Loucy (cell line): ENCODE data around the gene COG1.

Experiments
- H2AFZ ChIP-seq: fragments of 200-600 bp; sonication (generic); 2 replicates; pipeline ENCODE4 v1.6.0; 2016; ENCODE audit warnings: antibody characterized with exemption, mild to moderate bottlenecking, low read length, moderate library complexity
- H3F3A ChIP-seq: fragments of 200-600 bp; 2 replicates; pipeline ENCODE4 v1.6.0; 2016; ENCODE audit warnings: antibody characterized with exemption, low read depth, mild to moderate bottlenecking
- H3K27me3 ChIP-seq: fragments of 200-600 bp; sonication (generic); 2 replicates; pipeline ENCODE4 v1.6.1; 2014; ENCODE audit warnings: low read length, mild to moderate bottlenecking; ENCODE audit not compliant: insufficient read depth, poor library complexity, severe bottlenecking
- H3K36me3 ChIP-seq: fragments of 200-600 bp; sonication (generic); 2 replicates; pipeline ENCODE4 v1.6.1; 2016; ENCODE audit warnings: low read length; ENCODE audit not compliant: insufficient read depth
- H3K4me1 ChIP-seq: fragments of 200-600 bp; sonication (generic); 2 replicates; pipeline ENCODE4 v1.5.1; 2014; ENCODE audit warnings: low read length, mild to moderate bottlenecking; ENCODE audit not compliant: insufficient read depth, poor library complexity, severe bottlenecking
- H3K4me2 ChIP-seq: fragments of 200-600 bp; sonication (generic); 2 replicates; pipeline ENCODE4 v1.6.0; 2014; ENCODE audit warnings: antibody characterized with exemption, low read length, low read depth, mild to moderate bottlenecking; ENCODE audit not compliant: poor library complexity, severe bottlenecking
- H3K4me3 ChIP-seq: fragments of 200-600 bp; sonication (generic); 2 replicates; pipeline ENCODE4 v1.5.1; 2014; ENCODE audit warnings: low read length, mild to moderate bottlenecking, mixed read lengths; ENCODE audit not compliant: poor library complexity, severe bottlenecking
- H3K79me2 ChIP-seq: fragments of 200-600 bp; sonication (generic); 2 replicates; pipeline ENCODE4 v1.6.1; 2014; ENCODE audit warnings: low read length; ENCODE audit not compliant: insufficient read depth
- H3K9ac ChIP-seq: fragments of 200-600 bp; sonication (generic); 2 replicates; pipeline ENCODE4 v1.6.0; 2014; ENCODE audit warnings: mild to moderate bottlenecking, low read depth, low read length, moderate library complexity; ENCODE audit not compliant: poor library complexity, severe bottlenecking
- H3K9me2 ChIP-seq: fragments of 200-600 bp; sonication (generic); replicated peaks from 2 replicates; pipeline ENCODE4 v1.6.1; 2016; ENCODE audit warnings: low read depth, low read length, mixed read lengths
- H3K9me3 ChIP-seq: fragments of 200-600 bp; sonication (generic); 2 replicates; pipeline ENCODE4 v1.6.1; 2014; ENCODE audit warnings: mild to moderate bottlenecking, antibody characterized with exemption, low read length, low read depth; ENCODE audit not compliant: insufficient read depth
- H4K20me1 ChIP-seq: fragments of 200-600 bp; sonication (generic); 2 replicates; pipeline ENCODE4 v1.6.0; 2014; ENCODE audit warnings: antibody characterized with exemption, low read length, mild to moderate bottlenecking; ENCODE audit not compliant: insufficient read depth, poor library complexity, severe bottlenecking
- EZH2phosphoT487 ChIP-seq: fragments of 200-600 bp; IDR thresholded peaks from 2 replicates; pipeline ENCODE4 v1.6.1; 2018; ENCODE audit warnings: antibody characterized with exemption, mild to moderate bottlenecking, moderate library complexity, borderline replicate concordance
- TF ChIP-seq, protein P1 (sequence below): fragments of 200-600 bp; sonication (generic); conservative IDR thresholded peaks from 2 replicates; pipeline ENCODE4 v1.5.1; 2014; ENCODE audit warnings: mild to moderate bottlenecking, antibody characterized with exemption, low read length

Gene COG1

DNA sequence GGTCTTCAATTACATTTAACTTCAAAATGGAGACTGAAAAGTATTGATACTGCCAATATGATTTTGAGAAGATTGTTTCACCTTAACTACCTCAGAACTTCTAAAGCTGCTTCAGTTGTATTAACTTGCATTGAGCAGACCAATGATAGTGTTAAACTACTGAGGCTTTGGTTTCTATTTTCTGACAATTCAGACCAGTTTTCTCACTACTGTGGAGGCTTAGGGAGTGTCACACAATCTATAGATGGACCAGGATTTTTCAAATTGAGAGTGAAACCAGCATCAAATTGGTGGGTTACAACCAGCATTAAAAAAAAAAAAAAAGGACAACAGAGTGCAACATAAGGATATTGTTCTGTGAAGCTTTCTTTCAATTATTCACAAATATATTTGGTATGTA, 21.2 kb downstream of the COG1 start:
- Histone ChIP-seq H3K9me3 (no peaks in the 10 kb centered on the region), H3K79me2 (peaks cover 45% of the 10 kb centered on the region; the same call in 1 of the 2 replicates), H3K9me2 (no peaks in the 10 kb centered on the region), H2AFZ (no peak overlapping the region), H4K20me1 (peaks cover 22% of the 10 kb centered on the region), H3K4me2 (no peak overlapping the region), H3K4me3 (no peak overlapping the region), H3K27me3 (no peaks in the 10 kb centered on the region), H3F3A (no peaks in the 10 kb centered on the region), H3K9ac (no peak overlapping the region), H3K36me3 (peaks cover 52% of the 10 kb centered on the region; the same call in 1 of the 2 replicates), H3K4me1 (peaks cover 7% of the 10 kb centered on the region)
- TF ChIP-seq, protein P1, sequence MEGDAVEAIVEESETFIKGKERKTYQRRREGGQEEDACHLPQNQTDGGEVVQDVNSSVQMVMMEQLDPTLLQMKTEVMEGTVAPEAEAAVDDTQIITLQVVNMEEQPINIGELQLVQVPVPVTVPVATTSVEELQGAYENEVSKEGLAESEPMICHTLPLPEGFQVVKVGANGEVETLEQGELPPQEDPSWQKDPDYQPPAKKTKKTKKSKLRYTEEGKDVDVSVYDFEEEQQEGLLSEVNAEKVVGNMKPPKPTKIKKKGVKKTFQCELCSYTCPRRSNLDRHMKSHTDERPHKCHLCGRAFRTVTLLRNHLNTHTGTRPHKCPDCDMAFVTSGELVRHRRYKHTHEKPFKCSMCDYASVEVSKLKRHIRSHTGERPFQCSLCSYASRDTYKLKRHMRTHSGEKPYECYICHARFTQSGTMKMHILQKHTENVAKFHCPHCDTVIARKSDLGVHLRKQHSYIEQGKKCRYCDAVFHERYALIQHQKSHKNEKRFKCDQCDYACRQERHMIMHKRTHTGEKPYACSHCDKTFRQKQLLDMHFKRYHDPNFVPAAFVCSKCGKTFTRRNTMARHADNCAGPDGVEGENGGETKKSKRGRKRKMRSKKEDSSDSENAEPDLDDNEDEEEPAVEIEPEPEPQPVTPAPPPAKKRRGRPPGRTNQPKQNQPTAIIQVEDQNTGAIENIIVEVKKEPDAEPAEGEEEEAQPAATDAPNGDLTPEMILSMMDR, result no peak

DNA sequence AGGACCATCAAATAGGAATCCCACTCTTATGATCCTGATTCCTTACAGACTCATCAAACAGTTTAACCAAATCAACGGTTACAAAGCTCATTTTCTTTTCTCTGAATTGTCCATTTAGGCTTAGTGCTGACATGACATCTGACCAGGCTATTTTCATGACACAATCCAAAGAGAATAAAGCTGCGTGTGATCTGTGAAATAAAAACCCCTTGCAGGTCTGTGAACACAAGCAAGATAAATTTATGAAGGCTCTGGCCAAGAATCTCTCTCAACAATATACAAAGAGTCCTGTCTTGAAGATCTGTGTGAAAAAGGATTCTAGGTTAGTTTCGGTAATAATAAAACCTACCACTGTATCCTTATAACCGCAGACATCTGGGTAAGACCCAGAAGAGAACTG, 22.0 kb downstream of the COG1 start:
- H3K9me2 ChIP-seq, result no peaks in the 10 kb centered on the region

DNA sequence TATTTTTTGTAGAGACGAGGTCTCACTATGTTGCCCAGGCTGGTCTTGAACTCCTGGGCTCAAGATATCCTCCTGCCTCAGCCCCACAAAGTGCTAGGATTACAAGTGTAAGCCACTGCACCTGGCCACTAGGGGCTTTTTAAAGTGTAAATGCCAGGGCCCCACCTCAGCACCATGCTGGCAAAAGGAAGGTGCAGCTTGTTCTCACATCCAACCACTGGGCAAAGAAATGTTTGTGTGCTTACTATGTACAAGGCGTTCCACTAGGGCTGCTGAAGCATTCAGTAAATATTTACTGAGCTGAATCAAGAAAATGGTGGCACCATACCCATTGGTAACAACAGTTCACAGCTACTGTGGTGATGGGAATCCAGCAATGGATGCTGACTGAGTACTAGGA, 22.6 kb downstream of the COG1 start:
- peaks cover 44% of the 10 kb centered on the region; the same call in 1 of the 2 replicates for H3K79me2 ChIP-seq
- no peaks in the 10 kb centered on the region for H3K9me2 ChIP-seq
- peaks cover 4% of the 10 kb centered on the region for H3K4me1 ChIP-seq
- H3K4me2 ChIP-seq, result no peak overlapping the region
- no peaks in the 10 kb centered on the region for H3F3A ChIP-seq
- no peaks in the 10 kb centered on the region for H3K9me3 ChIP-seq
- H3K9ac ChIP-seq, result no peak overlapping the region
- H4K20me1 ChIP-seq, result peaks cover 18% of the 10 kb centered on the region
- H3K4me3 ChIP-seq, result no peak overlapping the region
- H3K27me3 ChIP-seq, result no peaks in the 10 kb centered on the region
- no peak overlapping the region for H2AFZ ChIP-seq
- peaks cover 39% of the 10 kb centered on the region; the same call in 1 of the 2 replicates for H3K36me3 ChIP-seq
- TF ChIP-seq, protein P1, result peak; percentile 45
- no peak for TF ChIP-seq EZH2phosphoT487

More for the DNA sequence above, 22.0 kb downstream of the COG1 start:
- H3F3A ChIP-seq, result no peaks in the 10 kb centered on the region
- no peak overlapping the region for H3K4me2 ChIP-seq
- peaks cover 20% of the 10 kb centered on the region for H4K20me1 ChIP-seq
- no peak overlapping the region for H3K4me3 ChIP-seq
- H3K79me2 ChIP-seq, result peaks cover 43% of the 10 kb centered on the region; the same call in 1 of the 2 replicates
- H3K4me1 ChIP-seq, result peaks cover 7% of the 10 kb centered on the region
- H3K9me3 ChIP-seq, result no peaks in the 10 kb centered on the region
- no peak for TF ChIP-seq EZH2phosphoT487
- TF ChIP-seq, protein P1, result no peak
- H2AFZ ChIP-seq, result no peak overlapping the region
- H3K9ac ChIP-seq, result no peak overlapping the region
- no peaks in the 10 kb centered on the region for H3K27me3 ChIP-seq
- H3K36me3 ChIP-seq, result peaks cover 44% of the 10 kb centered on the region; the same call in 1 of the 2 replicates
